Measurements from ENCODE around the gene TMEM150C.

Gene TMEM150C

DNA sequence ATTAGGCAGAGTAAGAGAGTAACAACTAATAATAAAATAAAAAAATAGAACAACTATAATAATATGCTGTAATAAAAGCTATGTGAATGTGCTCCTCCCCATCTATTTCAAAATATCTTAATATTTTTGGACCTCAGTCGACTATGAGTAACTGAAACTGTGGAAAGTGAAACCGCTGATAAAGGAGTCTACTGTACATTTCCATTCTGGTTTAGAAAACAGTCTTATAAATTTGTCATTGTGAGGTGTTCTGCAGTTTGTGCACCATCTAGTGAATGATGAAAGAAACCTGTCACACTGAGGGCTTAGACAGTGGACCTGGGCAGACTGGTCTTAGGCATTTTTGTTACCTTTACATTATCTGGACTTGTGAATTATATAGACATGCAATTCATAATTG, 42.0 kb downstream of the TMEM150C start:
- Histone ChIP-seq H3K4me1 (ENCODE audit: control insufficient read depth, insufficient read depth, low read length) (peaks cover 3% of the 10 kb centered on the region; the same call in 1 of the 2 replicates), H3K36me3 (ENCODE audit: control insufficient read depth, insufficient read depth, low read length) (no peaks in the 10 kb centered on the region), H3K27me3 (ENCODE audit: control insufficient read depth, insufficient read depth, low read length) (no peaks in the 10 kb centered on the region), H3K27ac (ENCODE audit: low read length) (no peak overlapping the region), H3K4me3 (ENCODE audit: low read length) (no peak overlapping the region), H3K9me3 (ENCODE audit: control insufficient read depth, insufficient read depth, low read length) (no peaks in the 10 kb centered on the region)
- WGBS (ENCODE audit: insufficient coverage, insufficient read length), result no CpG with 5 or more reads among the region's 2 CpGs
- no peak for DNase-seq (ENCODE audit: low read depth, low spot score)

DNA sequence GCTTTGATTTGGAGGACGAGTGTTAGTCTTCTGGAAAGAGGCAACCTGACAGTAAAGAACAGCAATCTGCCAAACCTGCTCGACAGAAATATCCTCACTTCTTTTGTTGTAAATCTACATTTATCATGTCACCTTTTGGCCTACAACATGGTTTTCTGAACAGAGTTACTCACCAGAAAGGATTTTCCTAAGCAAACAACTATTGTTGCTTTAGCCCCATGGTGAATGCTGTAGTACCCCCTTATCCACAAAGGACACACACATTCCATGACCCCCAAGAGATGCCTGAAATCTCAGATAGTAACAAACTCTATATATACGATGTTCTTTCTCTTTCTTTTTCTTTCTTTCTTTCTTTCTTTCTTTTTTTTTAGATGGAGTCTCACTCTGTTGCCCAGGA, 42.7 kb downstream of the TMEM150C start:
- Histone ChIP-seq H3K4me1 (ENCODE audit: control insufficient read depth, insufficient read depth, low read length) (no peaks in the 10 kb centered on the region), H3K27me3 (ENCODE audit: control insufficient read depth, insufficient read depth, low read length) (no peaks in the 10 kb centered on the region), H3K27ac (ENCODE audit: low read length) (no peak overlapping the region), H3K4me3 (ENCODE audit: low read length) (no peak overlapping the region), H3K9me3 (ENCODE audit: control insufficient read depth, insufficient read depth, low read length) (no peaks in the 10 kb centered on the region), H3K36me3 (ENCODE audit: control insufficient read depth, insufficient read depth, low read length) (no peaks in the 10 kb centered on the region)
- no CpG with 5 or more reads among the region's 3 CpGs for WGBS (ENCODE audit: insufficient coverage, insufficient read length)
- no peak for DNase-seq (ENCODE audit: low read depth, low spot score)

DNA sequence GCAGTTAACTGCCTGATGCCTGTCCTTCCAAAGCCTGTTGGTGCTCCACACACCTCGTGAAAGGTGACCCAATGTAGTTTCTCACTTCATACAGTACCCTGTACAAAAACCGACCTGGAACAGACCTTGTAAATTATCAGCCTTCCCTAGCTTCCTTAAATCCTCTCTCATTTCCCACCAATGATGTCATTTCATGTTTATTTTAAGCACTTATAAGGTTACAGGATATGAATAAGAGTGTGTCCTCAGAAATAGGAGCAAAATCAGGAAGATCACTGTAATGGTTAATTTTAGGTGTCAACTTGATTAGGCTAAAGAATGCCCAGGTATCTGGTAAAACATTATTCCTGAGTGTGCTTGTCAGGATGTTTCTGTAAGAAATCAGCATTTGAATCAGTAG, 44.7 kb downstream of the TMEM150C start:
- H3K4me1 ChIP-seq (ENCODE audit: control insufficient read depth, insufficient read depth, low read length), result no peaks in the 10 kb centered on the region
- no peaks in the 10 kb centered on the region for H3K9me3 ChIP-seq (ENCODE audit: control insufficient read depth, insufficient read depth, low read length)
- no peak for DNase-seq (ENCODE audit: low read depth, low spot score)
- H3K27ac ChIP-seq (ENCODE audit: low read length), result no peak overlapping the region
- WGBS (ENCODE audit: insufficient coverage, insufficient read length), result no CpG with 5 or more reads among the region's 2 CpGs
- H3K27me3 ChIP-seq (ENCODE audit: control insufficient read depth, insufficient read depth, low read length), result no peaks in the 10 kb centered on the region
- no peaks in the 10 kb centered on the region for H3K36me3 ChIP-seq (ENCODE audit: control insufficient read depth, insufficient read depth, low read length)
- no peak overlapping the region for H3K4me3 ChIP-seq (ENCODE audit: low read length)

DNA sequence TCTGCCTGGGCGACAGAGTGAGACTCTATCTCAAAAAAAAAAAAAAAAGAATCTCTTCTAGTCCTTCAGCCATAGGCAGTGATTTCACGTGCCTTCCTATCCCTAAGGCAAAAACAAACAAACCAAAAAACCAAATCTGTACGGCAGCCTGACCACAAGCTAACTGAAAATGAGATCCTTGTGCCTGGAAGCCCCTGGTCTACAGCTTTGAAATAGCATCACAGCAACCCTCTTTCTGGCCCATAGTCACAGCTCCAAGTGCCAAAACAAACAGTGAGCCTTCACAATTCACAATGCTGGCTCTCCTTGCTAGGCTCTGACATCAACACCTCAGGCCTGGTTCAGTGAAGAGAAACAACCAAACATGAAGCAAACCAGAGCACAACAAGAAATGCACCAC, 46.1 kb downstream of the TMEM150C start:
- no peaks in the 10 kb centered on the region for H3K9me3 ChIP-seq (ENCODE audit: control insufficient read depth, insufficient read depth, low read length)
- no peak overlapping the region for H3K4me3 ChIP-seq (ENCODE audit: low read length)
- no peaks in the 10 kb centered on the region for H3K36me3 ChIP-seq (ENCODE audit: control insufficient read depth, insufficient read depth, low read length)
- WGBS (ENCODE audit: insufficient coverage, insufficient read length), result no CpG with 5 or more reads among the region's 3 CpGs
- H3K27ac ChIP-seq (ENCODE audit: low read length), result no peak overlapping the region
- no peak for DNase-seq (ENCODE audit: low read depth, low spot score)
- no peaks in the 10 kb centered on the region for H3K4me1 ChIP-seq (ENCODE audit: control insufficient read depth, insufficient read depth, low read length)
- H3K27me3 ChIP-seq (ENCODE audit: control insufficient read depth, insufficient read depth, low read length), result no peaks in the 10 kb centered on the region

DNA sequence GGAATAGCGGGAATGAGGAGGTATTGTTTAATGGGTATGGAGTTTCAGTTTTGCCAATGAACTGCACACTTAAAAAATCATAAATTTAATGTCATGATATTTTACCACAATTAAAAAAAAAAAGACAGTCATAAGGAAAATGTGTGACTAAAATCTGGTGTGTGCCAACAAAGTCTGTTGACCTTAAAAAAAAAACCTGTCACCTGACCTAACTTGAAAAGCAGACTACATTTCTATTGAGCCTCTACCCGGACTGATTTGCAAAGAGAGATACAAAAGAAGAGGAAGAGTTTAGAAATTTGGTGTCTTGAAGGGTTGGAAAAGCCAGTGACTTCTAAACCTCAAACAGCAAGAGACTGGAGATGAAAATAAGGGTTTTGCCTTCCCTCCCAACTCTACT, 48.4 kb downstream of the TMEM150C start:
- H3K36me3 ChIP-seq (ENCODE audit: control insufficient read depth, insufficient read depth, low read length), result no peaks in the 10 kb centered on the region
- no CpG with 5 or more reads among the region's 2 CpGs for WGBS (ENCODE audit: insufficient coverage, insufficient read length)
- no peak overlapping the region for H3K4me3 ChIP-seq (ENCODE audit: low read length)
- H3K27me3 ChIP-seq (ENCODE audit: control insufficient read depth, insufficient read depth, low read length), result no peaks in the 10 kb centered on the region
- DNase-seq (ENCODE audit: low read depth, low spot score), result no peak
- no peaks in the 10 kb centered on the region for H3K4me1 ChIP-seq (ENCODE audit: control insufficient read depth, insufficient read depth, low read length)
- no peak overlapping the region for H3K27ac ChIP-seq (ENCODE audit: low read length)
- no peaks in the 10 kb centered on the region for H3K9me3 ChIP-seq (ENCODE audit: control insufficient read depth, insufficient read depth, low read length)

DNA sequence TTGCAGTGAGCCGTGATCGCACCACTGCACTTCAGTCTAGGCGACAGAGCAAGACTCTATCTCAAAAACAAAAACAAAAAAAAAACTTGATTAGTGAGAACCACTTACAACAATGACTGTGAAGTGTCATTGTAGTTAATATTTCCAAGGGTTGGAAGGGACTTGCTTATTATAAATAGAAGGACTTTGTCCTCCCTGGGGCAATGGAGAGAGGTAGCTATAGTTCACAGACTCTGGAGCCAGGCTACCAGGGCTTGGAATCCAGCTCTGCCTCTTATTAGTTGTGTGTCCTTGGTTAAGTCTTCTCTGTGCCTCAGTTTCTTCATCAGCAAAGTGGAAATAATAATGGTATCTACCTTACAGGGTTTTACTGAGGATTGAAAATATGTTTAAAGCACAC, 51.6 kb downstream of the TMEM150C start:
- H3K36me3 ChIP-seq (ENCODE audit: control insufficient read depth, insufficient read depth, low read length), result no peaks in the 10 kb centered on the region
- no peaks in the 10 kb centered on the region for H3K27me3 ChIP-seq (ENCODE audit: control insufficient read depth, insufficient read depth, low read length)
- DNase-seq (ENCODE audit: low read depth, low spot score), result no peak
- WGBS (ENCODE audit: insufficient coverage, insufficient read length), result no CpG with 5 or more reads among the region's 3 CpGs
- H3K4me1 ChIP-seq (ENCODE audit: control insufficient read depth, insufficient read depth, low read length), result no peaks in the 10 kb centered on the region
- H3K9me3 ChIP-seq (ENCODE audit: control insufficient read depth, insufficient read depth, low read length), result no peaks in the 10 kb centered on the region
- no peak overlapping the region for H3K27ac ChIP-seq (ENCODE audit: low read length)
- H3K4me3 ChIP-seq (ENCODE audit: low read length), result no peak overlapping the region

DNA sequence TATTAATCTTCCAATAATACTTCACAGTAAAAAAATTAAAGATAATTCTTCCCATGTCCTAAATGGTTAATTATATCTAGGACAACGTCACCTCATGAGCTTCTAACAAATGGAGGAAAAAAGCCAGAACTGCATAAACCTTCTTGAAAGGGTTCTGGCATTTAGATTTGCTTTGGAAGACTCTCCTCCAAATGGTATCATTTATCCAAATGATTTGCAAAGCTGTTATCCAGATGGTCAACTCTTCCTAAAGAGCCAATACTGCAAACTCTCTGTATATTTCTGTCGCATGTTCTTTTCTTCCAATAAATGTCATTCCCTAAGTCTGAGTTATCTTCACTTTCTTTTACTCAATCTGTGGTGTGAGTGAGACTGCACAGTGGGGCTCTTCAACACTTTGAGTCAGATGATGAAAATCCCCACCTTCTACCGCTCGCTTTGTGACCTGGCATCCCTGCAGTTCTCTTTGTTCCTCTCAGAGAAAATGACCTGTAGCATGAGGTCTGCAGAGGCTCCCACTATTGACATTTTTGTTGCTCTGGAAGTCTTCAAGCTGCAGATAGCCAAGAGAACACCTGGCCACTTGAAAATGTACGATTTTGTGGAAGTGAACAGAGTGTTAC, 52.9 kb downstream of the TMEM150C start:
- Histone ChIP-seq H3K4me3 (ENCODE audit: low read length) (no peak overlapping the region), H3K4me1 (ENCODE audit: control insufficient read depth, insufficient read depth, low read length) (no peaks in the 10 kb centered on the region), H3K36me3 (ENCODE audit: control insufficient read depth, insufficient read depth, low read length) (no peaks in the 10 kb centered on the region), H3K27ac (ENCODE audit: low read length) (no peak overlapping the region), H3K27me3 (ENCODE audit: control insufficient read depth, insufficient read depth, low read length) (no peaks in the 10 kb centered on the region), H3K9me3 (ENCODE audit: control insufficient read depth, insufficient read depth, low read length) (no peaks in the 10 kb centered on the region)
- whole genome bisulfite sequencing (ENCODE audit: insufficient coverage, insufficient read length), result no CpG with 5 or more reads among the region's 5 CpGs
- no peak for DNase-seq (ENCODE audit: low read depth, low spot score)

DNA sequence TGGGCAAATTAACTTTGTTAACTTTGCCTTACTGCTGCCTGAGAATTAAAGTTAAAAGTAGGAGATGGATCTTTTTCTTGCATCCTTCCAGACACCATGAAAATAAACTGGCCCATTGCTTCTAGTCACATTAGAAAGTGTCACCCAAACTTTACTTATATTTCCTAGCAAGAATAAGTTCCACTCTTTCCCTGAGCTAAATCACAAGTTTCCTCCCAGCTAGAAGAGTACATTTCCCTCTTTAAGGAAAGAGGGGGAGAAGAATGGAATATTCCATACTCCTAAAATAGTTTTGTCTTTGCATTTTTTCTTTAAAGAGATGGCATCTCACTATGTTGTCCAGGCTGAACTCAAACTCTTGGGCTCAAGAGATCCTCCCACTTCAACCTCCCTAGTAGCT, 53.8 kb downstream of the TMEM150C start:
- H3K4me1 ChIP-seq (ENCODE audit: control insufficient read depth, insufficient read depth, low read length), result no peaks in the 10 kb centered on the region
- no peaks in the 10 kb centered on the region for H3K27me3 ChIP-seq (ENCODE audit: control insufficient read depth, insufficient read depth, low read length)
- no peaks in the 10 kb centered on the region for H3K36me3 ChIP-seq (ENCODE audit: control insufficient read depth, insufficient read depth, low read length)
- H3K9me3 ChIP-seq (ENCODE audit: control insufficient read depth, insufficient read depth, low read length), result no peaks in the 10 kb centered on the region
- no peak for DNase-seq (ENCODE audit: low read depth, low spot score)
- H3K4me3 ChIP-seq (ENCODE audit: low read length), result no peak overlapping the region
- no peak overlapping the region for H3K27ac ChIP-seq (ENCODE audit: low read length)

DNA sequence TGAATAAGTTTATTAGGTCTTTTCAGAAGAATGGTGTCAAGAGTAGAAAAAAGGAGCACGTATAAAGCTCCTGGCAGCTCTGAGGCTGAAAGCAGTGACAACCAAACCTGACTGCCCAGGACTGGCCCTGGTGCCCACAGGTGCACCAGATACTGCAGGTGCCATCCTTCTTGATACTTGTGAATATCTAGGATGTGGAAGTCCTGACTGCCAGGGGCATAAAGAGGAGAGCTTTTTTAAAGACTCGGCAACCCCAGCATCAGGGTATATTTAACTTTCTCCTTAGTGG, 60.7 kb downstream of the TMEM150C start:
- H3K4me3 ChIP-seq (ENCODE audit: low read length), result no peak overlapping the region
- WGBS (ENCODE audit: insufficient coverage, insufficient read length), result no CpG with 5 or more reads among the region's 2 CpGs

DNA sequence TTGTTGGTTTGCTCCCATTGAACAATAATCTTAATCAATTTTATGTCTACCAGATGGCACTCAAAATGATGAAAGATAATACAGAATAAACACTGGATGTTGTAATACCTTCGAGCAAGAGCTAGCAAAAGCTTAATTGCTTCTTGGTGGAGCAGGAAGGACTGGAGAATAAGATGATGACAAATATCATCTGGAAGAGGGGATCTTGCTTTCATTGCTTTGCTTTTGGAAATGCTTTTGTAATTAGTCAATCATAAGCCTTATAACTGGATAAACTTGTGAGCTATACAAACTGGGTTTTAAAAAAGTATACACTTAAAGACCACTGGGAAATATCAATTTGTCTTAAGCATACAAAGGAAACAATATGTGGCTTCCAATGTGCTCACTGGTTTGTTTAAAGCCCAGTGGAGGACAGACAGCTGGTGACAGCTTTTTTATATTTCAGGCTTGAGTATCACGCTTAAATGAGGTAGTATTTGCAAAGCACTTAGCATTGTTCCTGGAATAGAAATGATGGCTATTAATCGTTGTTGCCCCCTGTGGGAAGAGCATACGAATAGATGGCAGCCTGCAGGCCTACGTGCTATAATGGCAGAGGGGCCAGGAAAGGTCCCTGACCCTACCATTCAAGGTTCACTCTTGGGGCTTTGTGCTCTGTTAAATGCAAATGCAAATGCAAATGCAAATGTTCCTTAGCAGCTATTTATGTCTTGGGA, 61.2 kb downstream of the TMEM150C start:
- no peak overlapping the region for H3K4me3 ChIP-seq (ENCODE audit: low read length)
- DNase-seq (ENCODE audit: low read depth, low spot score), result no peak
- H3K27ac ChIP-seq (ENCODE audit: low read length), result no peak overlapping the region
- no peaks in the 10 kb centered on the region for H3K27me3 ChIP-seq (ENCODE audit: control insufficient read depth, insufficient read depth, low read length)
- no peaks in the 10 kb centered on the region for H3K9me3 ChIP-seq (ENCODE audit: control insufficient read depth, insufficient read depth, low read length)
- no CpG with 5 or more reads among the region's 5 CpGs for WGBS (ENCODE audit: insufficient coverage, insufficient read length)
- peaks cover 2% of the 10 kb centered on the region; the same call in 1 of the 2 replicates for H3K4me1 ChIP-seq (ENCODE audit: control insufficient read depth, insufficient read depth, low read length)
- no peaks in the 10 kb centered on the region for H3K36me3 ChIP-seq (ENCODE audit: control insufficient read depth, insufficient read depth, low read length)

More for the DNA sequence above, 60.7 kb downstream of the TMEM150C start:
- H3K4me1 ChIP-seq (ENCODE audit: control insufficient read depth, insufficient read depth, low read length), result peaks cover 2% of the 10 kb centered on the region; the same call in 1 of the 2 replicates
- H3K27ac ChIP-seq (ENCODE audit: low read length), result no peak overlapping the region
- DNase-seq (ENCODE audit: low read depth, low spot score), result no peak
- H3K9me3 ChIP-seq (ENCODE audit: control insufficient read depth, insufficient read depth, low read length), result no peaks in the 10 kb centered on the region
- H3K36me3 ChIP-seq (ENCODE audit: control insufficient read depth, insufficient read depth, low read length), result no peaks in the 10 kb centered on the region
- H3K27me3 ChIP-seq (ENCODE audit: control insufficient read depth, insufficient read depth, low read length), result no peaks in the 10 kb centered on the region

Measured in iPS DF 6.9 (cell line).